Epithelial cell of esophagus (primary cell): Measurements from ENCODE around the gene RPS6KL1.
A peak's percentile ranks its signal among the peaks of the same experiment; 100 is the strongest.

Experiments
- DNase-seq: peaks from one replicate; pipeline ENCODE4 v3.0.0; 2010; ENCODE audit warnings: low read depth
- H3K4me3 ChIP-seq: 2 replicates; pipeline ENCODE4 v1.5.1; 2011; ENCODE audit warnings: mild to moderate bottlenecking, low read length, control low read depth
- TF ChIP-seq, protein P1 (sequence below): IDR thresholded peaks from 2 replicates; pipeline ENCODE4 v1.5.1; 2011; ENCODE audit warnings: low read depth, mild to moderate bottlenecking, low read length, control low read depth, inconsistent platforms; ENCODE audit not compliant: insufficient read depth; ENCODE audit errors: missing control alignments

The RPS6KL1 gene

DNA sequence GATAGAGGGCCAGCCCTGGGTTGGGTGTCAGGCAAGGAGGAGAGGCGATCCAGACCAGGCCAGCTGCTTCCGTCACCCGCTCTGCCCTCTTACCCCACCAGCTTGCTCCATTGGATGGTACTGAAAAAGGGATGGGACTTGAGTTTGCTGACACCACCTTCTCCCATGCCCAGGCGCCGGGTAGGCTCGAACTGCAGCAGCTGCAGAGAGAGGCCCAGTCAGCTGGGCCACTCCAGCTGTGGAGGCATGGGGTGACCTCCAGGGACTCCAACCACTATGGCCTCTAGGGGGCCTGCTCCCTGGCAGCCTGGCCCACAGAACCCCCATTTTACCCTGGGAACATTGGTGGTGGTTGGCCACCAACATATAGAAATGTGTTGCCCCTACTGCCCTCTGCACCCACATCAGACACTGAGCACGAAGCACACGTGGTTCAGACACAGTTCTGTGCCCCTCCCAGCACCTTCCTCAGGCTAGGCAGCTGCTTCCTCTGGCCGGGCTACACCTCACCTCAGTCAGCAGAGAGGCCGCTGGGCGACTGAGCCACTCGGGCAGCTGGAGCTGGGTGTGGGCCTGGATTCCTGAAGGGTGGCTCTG, 16.0 kb downstream of the RPS6KL1 start:
- TF ChIP-seq, protein P1, sequence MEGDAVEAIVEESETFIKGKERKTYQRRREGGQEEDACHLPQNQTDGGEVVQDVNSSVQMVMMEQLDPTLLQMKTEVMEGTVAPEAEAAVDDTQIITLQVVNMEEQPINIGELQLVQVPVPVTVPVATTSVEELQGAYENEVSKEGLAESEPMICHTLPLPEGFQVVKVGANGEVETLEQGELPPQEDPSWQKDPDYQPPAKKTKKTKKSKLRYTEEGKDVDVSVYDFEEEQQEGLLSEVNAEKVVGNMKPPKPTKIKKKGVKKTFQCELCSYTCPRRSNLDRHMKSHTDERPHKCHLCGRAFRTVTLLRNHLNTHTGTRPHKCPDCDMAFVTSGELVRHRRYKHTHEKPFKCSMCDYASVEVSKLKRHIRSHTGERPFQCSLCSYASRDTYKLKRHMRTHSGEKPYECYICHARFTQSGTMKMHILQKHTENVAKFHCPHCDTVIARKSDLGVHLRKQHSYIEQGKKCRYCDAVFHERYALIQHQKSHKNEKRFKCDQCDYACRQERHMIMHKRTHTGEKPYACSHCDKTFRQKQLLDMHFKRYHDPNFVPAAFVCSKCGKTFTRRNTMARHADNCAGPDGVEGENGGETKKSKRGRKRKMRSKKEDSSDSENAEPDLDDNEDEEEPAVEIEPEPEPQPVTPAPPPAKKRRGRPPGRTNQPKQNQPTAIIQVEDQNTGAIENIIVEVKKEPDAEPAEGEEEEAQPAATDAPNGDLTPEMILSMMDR = peak; percentile 17
- no peak overlapping the region for H3K4me3 ChIP-seq
- no peak for DNase-seq

DNA sequence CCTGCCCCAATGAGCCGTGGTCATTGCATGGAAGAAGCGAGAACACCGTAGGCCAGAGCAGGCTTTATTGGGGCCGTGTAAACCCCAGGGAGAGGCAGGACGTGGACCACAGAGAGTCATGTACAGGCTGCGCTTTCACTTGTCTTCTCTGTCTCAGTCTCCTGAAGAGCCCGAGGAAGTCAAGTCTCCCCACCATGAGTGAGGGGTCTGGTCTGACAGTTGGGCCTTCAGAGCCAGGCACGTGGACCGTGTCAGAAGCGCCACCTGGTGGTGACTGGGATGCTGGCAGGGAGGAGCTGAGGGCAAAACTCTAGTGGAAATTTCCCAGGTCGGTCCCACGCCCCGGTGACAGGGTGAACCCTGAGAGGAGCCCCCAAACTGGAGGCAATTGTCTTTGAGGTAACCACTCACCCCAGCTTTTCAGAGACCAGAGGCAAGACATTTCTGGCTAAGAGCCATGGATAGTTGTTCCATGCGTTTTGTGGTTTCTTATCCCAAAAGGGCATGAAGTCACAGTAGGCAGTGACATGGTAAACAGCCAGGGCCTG, 17.4 kb downstream of the RPS6KL1 start:
- TF ChIP-seq, protein P1 = peak; percentile 96
- H3K4me3 ChIP-seq = no peak overlapping the region
- DNase-seq = peak; percentile 47

DNA sequence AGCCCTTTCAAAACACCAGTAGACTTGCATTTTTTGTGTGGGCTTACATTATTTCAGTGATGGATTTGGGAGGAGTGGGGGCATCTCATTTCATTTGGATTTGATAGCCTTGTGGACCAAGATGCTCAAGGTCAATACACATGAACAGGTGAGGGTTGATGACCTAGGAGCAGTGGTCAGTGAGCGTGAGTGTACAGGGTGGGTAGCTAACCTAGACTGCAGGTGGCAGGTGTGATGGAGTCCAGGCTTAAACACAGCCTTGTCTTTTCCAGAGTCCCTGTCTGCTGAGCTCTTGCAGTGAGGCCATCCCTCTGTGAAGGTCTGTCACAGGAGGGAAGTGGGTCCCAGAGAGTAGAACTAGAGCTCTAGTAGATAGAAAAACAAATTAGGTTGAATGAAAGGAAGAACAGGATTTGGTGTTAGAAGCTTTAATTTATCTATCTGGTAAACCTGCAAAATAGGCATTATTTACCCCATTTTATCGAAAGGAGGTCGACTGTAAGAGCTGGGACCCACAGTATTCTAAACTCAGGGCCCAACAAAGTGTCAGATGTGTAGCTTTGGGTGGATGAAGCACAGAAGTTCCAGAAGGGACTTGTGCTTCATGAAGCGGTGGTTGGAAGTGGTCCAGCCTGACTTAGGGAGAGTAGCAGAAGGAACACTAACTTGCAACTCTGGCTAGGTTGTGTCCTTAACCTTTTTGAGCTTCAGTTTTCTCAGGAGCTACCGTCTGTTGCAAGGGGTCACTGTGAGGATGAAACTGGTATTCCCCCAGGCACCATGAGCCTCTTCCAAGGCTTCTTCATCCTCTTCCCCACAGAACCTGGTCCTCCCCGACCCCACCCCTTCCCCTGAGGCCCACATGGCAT, 18.2 kb downstream of the RPS6KL1 start:
- no peak overlapping the region for H3K4me3 ChIP-seq
- TF ChIP-seq, protein P1 = no peak
- DNase-seq = no peak

DNA sequence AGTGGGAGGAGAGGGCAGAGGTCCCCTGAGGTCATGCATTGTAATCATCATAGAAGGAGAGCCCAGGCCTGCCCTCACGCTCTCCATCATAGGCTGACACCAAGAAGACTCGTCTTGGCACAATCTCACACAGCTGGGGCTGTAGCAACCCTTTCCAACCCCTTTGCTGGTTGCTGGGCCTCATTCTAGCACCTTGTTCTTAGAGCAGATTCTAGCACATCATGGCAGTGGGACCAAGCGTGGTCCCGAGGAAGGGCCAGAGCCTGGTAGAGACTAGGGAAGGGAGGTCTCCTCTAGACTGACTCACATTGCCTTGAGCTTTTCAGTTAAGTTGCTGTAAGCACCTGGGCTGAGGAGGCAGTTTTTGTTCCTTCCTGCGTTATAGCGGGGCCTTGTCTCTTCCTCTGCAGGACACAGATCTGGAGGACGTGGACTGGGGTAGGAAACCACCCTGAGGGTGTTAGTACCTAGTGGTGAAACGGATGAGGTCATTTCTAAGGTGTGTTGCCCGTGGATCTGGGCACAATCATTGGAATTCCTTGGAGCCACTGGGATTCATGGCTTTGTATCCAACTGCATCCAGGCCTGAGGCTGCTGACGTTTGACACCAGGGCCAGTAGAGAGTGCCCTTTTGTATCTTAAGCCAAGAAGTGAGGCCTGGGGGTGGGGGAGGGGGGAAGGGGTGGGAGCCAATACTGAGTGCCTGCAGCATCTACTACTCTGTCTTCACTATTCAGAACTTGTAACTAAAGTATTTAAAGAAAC, 19.9 kb downstream of the RPS6KL1 start:
- no peak for DNase-seq
- TF ChIP-seq, protein P1 = no peak
- H3K4me3 ChIP-seq = no peak overlapping the region

DNA sequence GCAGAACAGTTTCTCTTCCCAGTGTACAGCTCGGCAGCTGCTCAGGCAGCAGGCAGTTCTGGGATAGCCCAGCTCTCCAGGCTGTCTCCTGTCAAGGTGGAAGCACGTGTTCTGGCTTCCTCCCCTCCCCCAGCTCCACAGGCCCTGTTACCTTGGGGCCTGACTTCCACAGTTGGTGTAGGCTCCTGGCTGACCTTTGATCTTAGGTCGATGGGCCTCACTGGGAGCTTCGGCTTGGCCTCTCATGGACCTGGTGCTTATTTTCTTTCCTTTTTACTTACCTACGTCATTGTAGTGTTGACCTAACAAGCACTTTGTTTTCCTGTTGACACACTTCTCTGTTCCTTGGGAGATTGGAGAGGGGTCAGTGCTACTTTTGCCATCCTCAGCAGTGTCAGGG, 24.4 kb downstream of the RPS6KL1 start:
- TF ChIP-seq, protein P1 = no peak
- no peak for DNase-seq
- no peak overlapping the region for H3K4me3 ChIP-seq

DNA sequence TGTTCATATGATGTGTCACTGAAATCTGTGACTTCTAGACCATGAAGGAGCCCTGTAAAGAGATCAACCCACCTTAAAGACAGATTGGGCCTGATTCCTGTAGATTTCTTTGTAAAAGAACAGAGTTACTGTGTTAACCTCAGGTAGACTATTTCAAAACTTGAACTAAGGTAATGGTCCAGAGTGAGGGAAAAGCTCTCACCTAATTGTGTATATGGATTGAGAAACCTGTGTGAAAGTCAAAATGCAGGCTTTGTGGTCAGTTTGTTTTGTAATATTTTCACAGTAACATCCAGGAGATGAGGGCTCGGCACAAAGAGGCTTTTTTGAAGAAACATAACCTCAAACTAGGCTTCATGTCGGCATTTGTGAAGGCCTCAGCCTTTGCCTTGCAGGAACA, 25.0 kb downstream of the RPS6KL1 start:
- TF ChIP-seq, protein P1 = no peak
- H3K4me3 ChIP-seq = no peak overlapping the region
- DNase-seq = no peak
